Mesodermal cell (in vitro differentiated cells): ENCODE measurements around the gene GDPGP1.
"Not testable (repeated sequence)": the region's sequence is repeated elsewhere in the genome, so short reads cannot be mapped to it uniquely, and the experiment has no call there.

Experiments used
- H3K27ac ChIP-seq: 2 replicates; pipeline ENCODE4 v1.7.0; 2013; ENCODE audit warnings: mild to moderate bottlenecking, low read depth, low read length, moderate library complexity; ENCODE audit not compliant: severe bottlenecking
- H3K36me3 ChIP-seq: 2 replicates; pipeline ENCODE4 v1.7.1; 2013; ENCODE audit warnings: mild to moderate bottlenecking, low read length, moderate library complexity; ENCODE audit not compliant: control insufficient read depth, insufficient read depth
- H3K4me1 ChIP-seq: one replicate; pipeline ENCODE4 v1.7.1; 2013; ENCODE audit warnings: mild to moderate bottlenecking, low read length; ENCODE audit not compliant: insufficient read depth, control insufficient read depth, poor library complexity, severe bottlenecking
- H3K4me3 ChIP-seq: 2 replicates; pipeline ENCODE4 v1.7.0; 2013; ENCODE audit warnings: low read length, control low read depth, mild to moderate bottlenecking; ENCODE audit not compliant: insufficient read depth, poor library complexity, severe bottlenecking; ENCODE audit errors: extremely low read depth
- H3K9me3 ChIP-seq: 2 replicates; pipeline ENCODE4 v1.7.1; 2013; ENCODE audit warnings: mild to moderate bottlenecking, low read length, moderate library complexity; ENCODE audit not compliant: control insufficient read depth
- WGBS, 2 experiments: methylation state at CpG; one replicate each; pipeline ENCODE4 v1.1.5; 2013; ENCODE audit warnings: missing lambda C conversion rate in 2 of 2; ENCODE audit not compliant: insufficient coverage in 2 of 2; 5-methylcytosine and 5-hydroxymethylcytosine counted together

The GDPGP1 gene

DNA sequence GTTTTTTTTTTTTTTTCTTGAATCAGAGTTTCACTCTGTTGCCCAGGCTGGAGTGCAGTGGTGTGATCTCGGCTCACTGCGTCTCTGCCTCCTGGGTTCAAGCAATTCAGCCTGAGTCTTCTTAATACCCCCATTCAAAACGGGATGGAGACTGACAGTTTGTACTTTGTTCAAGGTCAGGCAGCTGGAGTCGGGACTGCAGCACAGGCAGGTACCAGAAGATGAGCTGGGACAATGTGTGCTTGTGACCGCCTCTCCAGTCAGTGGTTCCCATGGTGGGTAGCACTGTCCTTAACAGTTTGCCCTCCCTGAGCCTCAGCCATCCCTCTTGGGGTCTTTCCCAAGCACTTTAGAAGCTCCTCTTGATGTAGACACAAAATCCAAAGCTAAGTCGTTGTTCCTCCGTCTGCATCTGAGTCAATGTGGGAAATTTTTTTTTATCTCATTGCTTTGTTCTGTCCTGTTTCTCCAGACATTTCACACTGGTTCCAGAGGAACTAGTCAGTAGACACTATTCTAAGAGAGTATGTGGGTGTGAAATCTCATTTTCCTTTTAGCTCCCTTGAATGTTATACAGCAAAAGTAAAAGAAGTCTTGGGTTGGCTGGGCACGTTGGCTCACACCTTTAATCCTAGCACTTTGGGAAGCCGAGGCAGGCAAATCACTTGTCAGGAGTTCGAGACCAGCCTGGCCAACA lies 10.1 kb downstream of the GDPGP1 start:
- no peaks in the 10 kb centered on the region for H3K36me3 ChIP-seq
- H3K4me1 ChIP-seq = no peaks in the 10 kb centered on the region
- H3K4me3 ChIP-seq = no peak overlapping the region
- H3K9me3 ChIP-seq = no peaks in the 10 kb centered on the region
- 95 to 98% methylated on average over 6 to 9 of the region's 10 CpGs for WGBS, 2 experiments
- H3K27ac ChIP-seq = no peak overlapping the region

DNA sequence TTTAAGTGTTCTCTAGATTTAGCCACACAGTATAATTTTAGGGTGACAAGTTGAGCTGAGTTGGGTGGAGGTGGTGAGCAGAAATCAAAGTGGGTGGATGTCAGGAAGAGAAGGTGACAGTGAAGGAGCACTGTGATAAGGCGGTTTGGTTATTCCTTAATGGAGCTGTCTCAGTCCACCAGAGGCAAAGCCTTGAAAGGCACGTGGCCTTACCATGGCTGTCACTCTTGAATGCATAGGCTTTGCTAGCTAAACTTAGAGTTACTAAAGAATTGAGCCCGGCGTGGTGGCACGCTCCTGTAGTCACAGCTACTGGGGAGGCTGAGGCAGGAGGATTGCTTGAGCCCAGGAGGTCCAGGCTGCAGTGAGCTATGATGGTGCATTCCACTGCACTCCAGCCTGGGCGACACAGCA lies 14.8 kb downstream of the GDPGP1 start:
- Histone ChIP-seq H3K9me3 (no peaks in the 10 kb centered on the region), H3K4me3 (peak overlapping the region; percentile 47), H3K36me3 (no peaks in the 10 kb centered on the region), H3K27ac (no peak overlapping the region), H3K4me1 (peaks cover 3% of the 10 kb centered on the region)
- 83 to 91% methylated on average over 5 of the region's 6 CpGs for WGBS, 2 experiments

DNA sequence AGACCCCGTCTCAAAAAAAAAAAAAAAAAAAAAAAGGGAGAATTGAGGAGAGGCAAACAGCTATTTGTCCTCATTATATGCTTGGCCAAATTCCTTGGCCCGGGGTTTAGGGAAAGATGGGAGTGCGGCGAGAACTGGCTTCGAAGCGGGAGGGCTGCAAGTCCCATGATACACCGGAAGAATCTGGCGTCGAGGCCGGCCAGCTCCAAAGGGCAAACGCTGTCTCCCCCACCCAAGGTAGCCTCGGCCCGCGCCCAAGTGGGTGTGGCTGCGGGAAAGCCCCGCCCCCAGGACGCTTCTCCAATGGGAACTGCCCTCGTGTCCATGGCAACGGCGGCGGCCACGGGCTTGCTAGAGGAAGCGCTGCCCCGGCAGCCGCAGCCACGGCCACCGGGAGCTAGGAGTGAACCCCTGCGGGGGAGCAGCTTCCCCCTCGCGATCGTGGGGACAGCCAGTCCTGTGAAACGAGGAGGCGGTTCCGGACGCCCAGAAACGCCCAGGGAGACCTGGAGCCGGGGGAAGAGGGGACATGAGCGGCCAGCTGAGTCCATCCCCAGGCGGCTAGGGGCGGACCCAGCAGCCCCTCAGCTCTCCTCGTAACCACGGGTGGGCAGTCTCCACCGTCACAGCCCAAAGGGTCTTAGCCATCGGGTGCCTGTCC lies 15.3 kb downstream of the GDPGP1 start, which contains the start of gene TTLL13:
Gene TTLL13 (plus strand): TSS at position 354 of the 661 bp plus-strand sequence. CDS start 1,075 bp downstream, outside the sequence.
- Histone ChIP-seq H3K27ac (no peak within 1 kb of the TSS), H3K4me3 (peak within 1 kb of the TSS; percentile 47), H3K36me3 (no peaks in the 10 kb centered on the region), H3K4me1 (peaks cover 3% of the 10 kb centered on the region), H3K9me3 (no peaks in the 10 kb centered on the region)
- 1 to 2% methylated on average over 30 to 43 of the region's 44 CpGs for WGBS, 2 experiments

DNA sequence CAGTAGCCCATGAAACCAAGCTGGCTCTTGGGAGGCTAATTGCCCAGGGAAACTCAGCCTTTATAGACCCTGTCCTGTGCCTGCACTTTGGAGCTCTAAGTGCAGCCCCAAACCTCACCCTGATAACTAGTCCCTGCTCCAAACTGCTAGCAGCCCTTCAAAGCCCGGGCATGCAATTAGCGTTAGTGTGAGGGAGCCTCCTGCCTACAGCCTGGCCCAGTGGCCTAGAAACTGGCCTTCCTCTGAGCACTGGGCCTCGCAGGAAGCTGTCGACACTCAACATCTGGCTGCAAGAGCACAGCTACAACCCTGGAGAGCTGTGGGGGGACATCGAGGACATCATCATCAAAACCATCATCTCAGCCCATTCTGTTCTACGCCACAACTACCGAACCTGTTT lies 23.8 kb downstream of the GDPGP1 start:
- Histone ChIP-seq H3K4me1 (no peaks in the 10 kb centered on the region), H3K36me3 (no peaks in the 10 kb centered on the region), H3K9me3 (no peaks in the 10 kb centered on the region), H3K4me3 (no peak overlapping the region), H3K27ac (no peak overlapping the region)
- 88 to 100% methylated on average over 3 to 7 of the region's 7 CpGs for WGBS, 2 experiments

DNA sequence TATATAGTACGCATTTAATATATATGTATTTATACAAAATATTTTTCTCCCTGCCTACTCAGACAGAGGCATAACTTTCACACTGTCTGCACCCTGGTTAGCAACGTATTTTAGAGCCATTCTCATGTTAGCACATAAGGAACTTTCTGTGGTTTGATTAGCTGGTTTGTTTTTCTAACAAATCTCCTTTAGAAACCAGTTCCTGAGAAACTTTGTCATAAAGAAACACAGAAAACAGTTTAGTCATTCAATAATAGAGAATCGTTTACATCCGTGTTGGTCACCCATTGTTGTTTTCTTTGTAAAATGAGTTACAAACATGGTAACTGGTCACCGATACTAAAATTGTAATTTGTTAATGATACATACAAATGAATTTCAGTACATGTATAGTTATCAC lies 25.5 kb downstream of the GDPGP1 start:
- Histone ChIP-seq H3K9me3 (no peaks in the 10 kb centered on the region), H3K4me1 (no peaks in the 10 kb centered on the region), H3K27ac (no peak overlapping the region), H3K36me3 (no peaks in the 10 kb centered on the region), H3K4me3 (no peak overlapping the region)
- no CpG with 5 or more reads among the region's 5 CpGs for WGBS, 2 experiments

DNA sequence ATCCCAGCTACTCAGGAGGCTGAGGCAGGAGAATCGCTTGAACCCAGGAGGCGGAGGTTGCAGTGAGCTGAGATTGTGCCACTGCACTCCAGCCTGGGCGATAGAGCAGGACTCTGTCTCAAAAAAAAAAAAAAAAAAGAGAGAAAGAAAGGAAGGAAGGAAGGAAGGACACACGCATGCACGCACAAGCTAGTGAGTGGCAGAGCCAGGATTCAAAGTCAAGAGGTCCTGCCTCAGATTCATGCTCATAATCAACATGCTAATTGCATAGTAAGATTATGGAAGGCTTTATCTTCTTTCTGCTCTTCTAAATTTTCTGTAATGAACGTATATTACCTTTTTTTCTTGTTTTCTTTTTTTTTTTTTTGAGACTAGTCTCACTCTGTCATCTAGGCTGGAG lies 26.7 kb downstream of the GDPGP1 start:
- WGBS, 2 experiments = 100% methylated on average over 1 to 2 of the region's 6 CpGs
- not testable (repeated sequence) for H3K4me3 ChIP-seq, H3K36me3 ChIP-seq, H3K9me3 ChIP-seq, H3K27ac ChIP-seq, H3K4me1 ChIP-seq

DNA sequence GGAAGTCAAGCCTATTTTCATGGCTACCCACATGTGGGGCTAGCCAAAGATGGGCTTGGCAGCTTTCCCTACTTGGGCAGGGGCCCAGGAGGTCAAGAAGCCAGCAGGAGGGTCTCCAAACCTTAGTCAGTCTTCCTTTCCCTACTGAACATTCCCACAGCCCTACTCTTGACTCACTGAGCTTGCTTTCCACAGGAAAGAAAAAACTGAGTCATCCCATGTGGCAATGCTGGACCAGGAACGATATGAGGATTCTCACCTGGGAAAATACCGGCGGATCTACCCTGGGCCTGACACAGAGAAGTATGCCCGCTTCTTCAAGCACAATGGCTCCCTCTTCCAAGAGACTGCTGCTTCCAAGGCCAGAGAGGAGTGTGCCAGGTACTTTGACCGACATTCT lies 27.8 kb downstream of the GDPGP1 start:
- no peak overlapping the region for H3K27ac ChIP-seq
- WGBS, 2 experiments = 88 to 92% methylated on average over 5 of the region's 5 CpGs
- no peaks in the 10 kb centered on the region for H3K4me1 ChIP-seq
- H3K4me3 ChIP-seq = no peak overlapping the region
- H3K9me3 ChIP-seq = no peaks in the 10 kb centered on the region
- peaks cover 1% of the 10 kb centered on the region for H3K36me3 ChIP-seq

DNA sequence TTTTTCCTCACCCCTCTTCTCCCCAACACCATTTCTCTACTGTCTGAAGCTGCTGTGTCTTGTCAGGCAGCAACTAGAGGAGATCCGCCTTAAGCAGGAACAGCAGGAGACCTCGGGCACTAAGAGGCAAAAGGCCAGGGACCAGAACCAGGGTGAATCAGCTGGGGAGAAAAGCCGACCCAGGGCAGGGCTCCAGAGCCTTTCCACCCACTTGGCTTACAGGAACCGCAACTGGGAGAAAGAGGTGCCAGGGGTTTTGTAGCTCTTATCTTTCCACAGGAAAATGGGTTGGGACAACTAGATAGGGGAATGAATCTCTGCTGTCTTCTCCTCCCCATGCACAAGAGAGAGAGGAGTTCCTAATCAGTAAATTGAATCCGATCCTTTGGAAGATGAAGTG lies 28.4 kb downstream of the GDPGP1 start:
- Histone ChIP-seq H3K4me1 (peaks cover 4% of the 10 kb centered on the region), H3K36me3 (peaks cover 7% of the 10 kb centered on the region), H3K27ac (no peak overlapping the region), H3K4me3 (no peak overlapping the region), H3K9me3 (no peaks in the 10 kb centered on the region)
- WGBS, 2 experiments = 89 to 90% methylated on average over 2 to 4 of the region's 5 CpGs

DNA sequence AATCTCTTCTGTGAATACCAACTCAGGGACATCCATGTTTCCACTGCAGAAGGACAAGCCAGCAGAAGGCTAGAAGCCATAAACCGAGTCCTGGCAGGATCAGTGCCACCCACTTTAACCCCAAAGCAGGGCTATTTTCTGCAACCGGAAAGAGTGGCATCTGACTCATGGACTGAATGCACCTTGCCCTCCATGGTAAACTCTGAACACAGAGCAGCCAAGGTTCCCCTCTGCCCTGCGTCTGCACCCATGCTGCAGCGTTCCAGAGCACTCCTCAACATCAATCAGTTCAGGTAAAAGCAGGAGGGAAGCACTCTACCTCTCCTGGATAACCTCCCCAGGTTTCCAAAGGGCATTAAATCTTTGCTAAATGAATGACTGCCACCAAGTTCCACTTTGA lies 30.7 kb downstream of the GDPGP1 start:
- WGBS, 2 experiments = 60 to 85% methylated on average over 4 of the region's 4 CpGs
- H3K4me1 ChIP-seq = peaks cover 11% of the 10 kb centered on the region
- H3K9me3 ChIP-seq = no peaks in the 10 kb centered on the region
- peaks cover 25% of the 10 kb centered on the region for H3K36me3 ChIP-seq
- peak overlapping the region; percentile 93 for H3K27ac ChIP-seq
- H3K4me3 ChIP-seq = peak overlapping the region; percentile 68

DNA sequence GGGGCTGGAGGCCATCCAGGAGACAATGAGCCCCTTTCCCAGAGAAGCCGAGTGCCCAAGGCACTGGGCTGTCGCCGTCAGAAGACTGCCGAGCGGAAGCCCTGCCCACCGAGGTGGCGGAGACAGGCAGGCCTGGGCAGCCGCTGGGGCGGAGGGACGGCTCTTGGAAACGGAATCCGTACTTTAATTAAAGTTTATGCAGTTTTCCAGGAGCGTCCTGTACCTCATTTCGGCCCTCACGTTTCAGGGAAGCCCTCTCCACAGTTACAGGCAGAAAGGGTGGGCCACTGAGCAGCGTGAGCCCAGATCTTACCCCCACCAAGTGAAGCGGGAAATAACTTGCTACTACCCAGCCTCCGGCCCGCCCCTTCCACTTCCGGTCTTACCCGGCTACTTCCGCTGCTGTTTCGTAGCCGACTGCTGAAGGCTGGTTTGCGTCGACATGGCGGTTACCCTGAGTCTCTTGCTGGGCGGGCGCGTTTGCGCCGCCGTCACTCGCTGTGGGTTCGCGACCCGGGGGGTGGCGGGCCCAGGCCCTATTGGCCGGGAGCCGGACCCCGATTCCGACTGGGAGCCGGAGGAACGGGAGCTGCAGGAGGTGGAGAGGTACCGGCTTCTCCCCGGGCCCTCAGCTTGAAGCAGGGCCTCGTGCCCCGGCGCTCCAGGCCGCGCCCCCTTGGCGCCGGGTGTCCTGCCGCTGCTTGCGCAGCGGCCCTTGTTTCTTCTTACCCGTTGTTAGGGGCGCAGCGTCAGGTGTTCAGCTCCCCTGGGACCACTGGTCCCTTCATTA lies 31.5 kb downstream of the GDPGP1 start, which contains the start of gene NGRN:
Gene NGRN (plus strand): TSS at position 402 of the 790 bp plus-strand sequence. CDS start 41 bp downstream, at position 443.
- H3K4me1 ChIP-seq = peaks cover 11% of the 10 kb centered on the region

More for the DNA sequence above, 31.5 kb downstream of the GDPGP1 start, which contains the start of gene NGRN:
- H3K27ac ChIP-seq = peak within 1 kb of the TSS; percentile 93
- WGBS, 2 experiments = 1% methylated on average over 49 to 50 of the region's 59 CpGs
- peak within 1 kb of the TSS; percentile 68 for H3K4me3 ChIP-seq
- peaks cover 33% of the 10 kb centered on the region for H3K36me3 ChIP-seq
- no peaks in the 10 kb centered on the region for H3K9me3 ChIP-seq
